Measurements from ENCODE around the gene TBCK. TPM values are rescaled to one million over a fixed set of nuclear protein-coding genes. Genes with fewer than 3 reads are reported as not detected.

Gene TBCK
- total and polyA plus RNA-seq, 10 donors: 6.7 to 61.3 (median 44.7) TPM

GRCh38 chr4:106340774-106341173, 24.8 kb upstream of the TBCK start:
- Histone ChIP-seq H3K9me3 (peaks cover 0 to 27% (median 16%) of the 10 kb centered on the region in 8 donors), H3K27me3 (replicated peaks in 1 of 7) (no peaks in the 10 kb centered on the region), H3K36me3 (peaks cover 8 to 79% (median 43%) of the 10 kb centered on the region in 6 donors), H3K27ac (no peak overlapping the region), H3K4me1 (peaks cover 0 to 23% (median 0%) of the 10 kb centered on the region in 6 donors), H3K4me3 (no peak overlapping the region)
- intact Hi-C loops (cut with DNase I; ENCODE audit: low total_unique reads): no loop called here
- no peak for DNase-seq
- TF ChIP-seq POLR2A (IDR thresholded peaks at IDR 0.05) (no peak), POLR2AphosphoS5 (IDR thresholded peaks at IDR 0.05) (no peak), CTCF (IDR thresholded peaks at IDR 0.05 in 8 of 11, conservative IDR thresholded peaks at IDR 0.05 in 3 of 11) (no peak)
- 80 to 89% (median 85%) methylated on average over 1 of the region's 1 CpG for WGBS, 5 donors

- H3K27ac ChIP-seq: no peak overlapping the region
- DNase-seq: no peak
- WGBS, 5 donors: 89 to 99% (median 94%) methylated on average over 4 of the region's 4 CpGs
- no peaks in the 10 kb centered on the region for H3K27me3 ChIP-seq (replicated peaks in 1 of 7)
- TF ChIP-seq POLR2AphosphoS5 (IDR thresholded peaks at IDR 0.05) (no peak), POLR2A (IDR thresholded peaks at IDR 0.05) (no peak), CTCF (IDR thresholded peaks at IDR 0.05 in 8 of 11, conservative IDR thresholded peaks at IDR 0.05 in 3 of 11) (no peak)
- H3K36me3 ChIP-seq: peaks cover 8 to 81% (median 49%) of the 10 kb centered on the region in 6 donors
- H3K9me3 ChIP-seq: peaks cover 0 to 27% (median 16%) of the 10 kb centered on the region in 8 donors
- intact Hi-C loops (cut with DNase I; ENCODE audit: low total_unique reads): no loop called here
- H3K4me1 ChIP-seq: peaks cover 0 to 21% (median 0%) of the 10 kb centered on the region in 6 donors
- no peak overlapping the region for H3K4me3 ChIP-seq
Measured at GRCh38 chr4:106339431-106339830, 23.4 kb upstream of the TBCK start.

- TF ChIP-seq POLR2A (IDR thresholded peaks at IDR 0.05): no peak
- TF ChIP-seq POLR2AphosphoS5 (IDR thresholded peaks at IDR 0.05): no peak
- no peak for TF ChIP-seq CTCF (IDR thresholded peaks at IDR 0.05 in 8 of 11, conservative IDR thresholded peaks at IDR 0.05 in 3 of 11)
- Histone ChIP-seq H3K27ac (no peak overlapping the region), H3K36me3 (peaks cover 8 to 82% (median 54%) of the 10 kb centered on the region in 6 donors), H3K9me3 (peaks cover 0 to 27% (median 16%) of the 10 kb centered on the region in 8 donors), H3K4me1 (peaks cover 0 to 17% (median 0%) of the 10 kb centered on the region in 6 donors), H3K27me3 (replicated peaks in 1 of 7) (no peaks in the 10 kb centered on the region), H3K4me3 (no peak overlapping the region)
- WGBS, 5 donors: 97 to 100% (median 98%) methylated on average over 3 of the region's 3 CpGs
- no peak for DNase-seq
- intact Hi-C loops (cut with DNase I; ENCODE audit: low total_unique reads): no loop called here
Measured at GRCh38 chr4:106338671-106339070, 22.7 kb upstream of the TBCK start.

GRCh38 chr4:106337916-106338315, 21.9 kb upstream of the TBCK start:
- TF ChIP-seq CTCF (IDR thresholded peaks at IDR 0.05 in 8 of 11, conservative IDR thresholded peaks at IDR 0.05 in 3 of 11) (no peak), POLR2A (IDR thresholded peaks at IDR 0.05) (no peak), POLR2AphosphoS5 (IDR thresholded peaks at IDR 0.05) (no peak)
- Histone ChIP-seq H3K27ac (no peak overlapping the region), H3K4me1 (peaks cover 0 to 17% (median 0%) of the 10 kb centered on the region in 6 donors), H3K9me3 (peaks cover 0 to 27% (median 16%) of the 10 kb centered on the region in 8 donors), H3K4me3 (no peak overlapping the region), H3K27me3 (replicated peaks in 1 of 7) (no peaks in the 10 kb centered on the region), H3K36me3 (peaks cover 8 to 89% (median 61%) of the 10 kb centered on the region in 6 donors)
- no peak for DNase-seq
- intact Hi-C loops (cut with DNase I; ENCODE audit: low total_unique reads): no loop called here

Data from spleen (tissue), 11 donors.